Ishikawa (cell line): ENCODE data around the gene KDM7A.

Experiments
- CEBPB ChIP-seq: IDR thresholded peaks from 2 replicates; pipeline ENCODE4 v1.6.1; 2012
- CREB1 ChIP-seq: IDR thresholded peaks from 2 replicates; pipeline ENCODE4 v1.6.1; 2012; ENCODE audit warnings: low read depth
- EGR1 ChIP-seq: IDR thresholded peaks from 2 replicates; pipeline ENCODE4 v1.6.1; 2012
- EP300 ChIP-seq: IDR thresholded peaks from 2 replicates; pipeline ENCODE4 v1.6.1; 2012; ENCODE audit warnings: borderline replicate concordance
- FOXM1 ChIP-seq: IDR thresholded peaks from 2 replicates; pipeline ENCODE4 v1.6.1; 2012; ENCODE audit warnings: low read depth, borderline replicate concordance
- MAX ChIP-seq: IDR thresholded peaks from 2 replicates; pipeline ENCODE4 v1.6.1; 2012
- NFIC ChIP-seq: IDR thresholded peaks from 2 replicates; pipeline ENCODE4 v1.6.1; 2012
- RAD21 ChIP-seq: IDR thresholded peaks from 2 replicates; pipeline ENCODE4 v1.6.1; 2012; ENCODE audit warnings: low read depth
- TAF1 ChIP-seq: IDR thresholded peaks from 2 replicates; pipeline ENCODE4 v1.6.1; 2012; ENCODE audit warnings: low read depth, mild to moderate bottlenecking
- TCF12 ChIP-seq: IDR thresholded peaks from 2 replicates; pipeline ENCODE4 v1.6.1; 2012; ENCODE audit warnings: low read depth
- TEAD4 ChIP-seq: IDR thresholded peaks from 2 replicates; pipeline ENCODE4 v1.6.1; 2012
- USF1 ChIP-seq: IDR thresholded peaks from 2 replicates; pipeline ENCODE4 v1.6.1; 2012
- YY1 ChIP-seq: IDR thresholded peaks from 2 replicates; pipeline ENCODE4 v1.6.1; 2012; ENCODE audit warnings: low read depth
- ZBTB7A ChIP-seq: IDR thresholded peaks from 2 replicates; pipeline ENCODE4 v1.6.1; 2012; ENCODE audit warnings: low read depth
- TF ChIP-seq, protein P1 (sequence below): IDR thresholded peaks from 2 replicates; pipeline ENCODE4 v1.6.1; 2012; ENCODE audit warnings: low read depth, mild to moderate bottlenecking

KDM7A gene

DNA sequence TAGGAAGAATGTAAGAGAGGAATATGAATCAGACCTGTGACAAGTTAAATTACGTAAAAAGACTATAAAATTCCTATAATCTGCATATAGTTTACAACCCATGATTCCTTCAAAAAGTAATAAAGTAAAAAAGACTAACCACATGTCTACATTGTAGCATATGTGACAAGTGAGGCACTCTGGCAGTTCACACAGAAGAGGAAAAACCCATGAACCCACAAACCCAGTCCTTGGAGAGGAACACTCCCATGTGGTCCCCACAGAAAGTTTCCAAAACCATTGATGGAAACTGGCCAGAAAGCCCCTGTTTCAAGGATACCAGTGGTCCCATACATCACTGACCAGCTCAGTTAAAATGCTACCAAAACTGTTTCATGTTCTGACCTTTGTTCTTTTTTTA, 15.7 kb downstream of the KDM7A start:
- TF ChIP-seq ZBTB7A, result no peak
- TF ChIP-seq RAD21, result no peak
- no peak for TF ChIP-seq USF1
- TF ChIP-seq MAX, result no peak
- TF ChIP-seq CREB1, result no peak

DNA sequence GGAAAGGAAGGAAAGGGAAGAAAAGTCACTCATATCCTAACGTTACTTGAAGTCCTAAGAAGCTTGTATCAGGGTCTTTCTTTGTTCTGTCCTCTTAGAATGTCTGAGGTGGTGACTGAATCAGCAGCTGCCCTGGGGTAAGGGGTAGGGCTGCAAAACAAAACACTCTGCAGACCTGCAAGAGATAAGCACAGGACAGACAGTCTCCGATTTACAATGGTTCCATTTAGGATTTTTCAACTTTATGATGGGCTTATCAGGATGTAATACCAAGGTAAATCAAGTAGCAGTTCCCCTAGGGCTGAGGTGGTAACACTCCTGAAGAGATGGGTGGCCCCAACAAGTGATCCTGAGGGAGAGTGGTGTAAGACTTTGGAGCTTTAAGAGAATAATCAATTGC, 16.5 kb downstream of the KDM7A start:
- TF ChIP-seq YY1, result no peak
- TF ChIP-seq EP300, result no peak
- no peak for TF ChIP-seq EGR1
- no peak for TF ChIP-seq RAD21
- TF ChIP-seq FOXM1, result no peak
- no peak for TF ChIP-seq NFIC
- TF ChIP-seq USF1, result no peak
- TF ChIP-seq CEBPB, result no peak
- no peak for TF ChIP-seq MAX
- TF ChIP-seq, protein P1, sequence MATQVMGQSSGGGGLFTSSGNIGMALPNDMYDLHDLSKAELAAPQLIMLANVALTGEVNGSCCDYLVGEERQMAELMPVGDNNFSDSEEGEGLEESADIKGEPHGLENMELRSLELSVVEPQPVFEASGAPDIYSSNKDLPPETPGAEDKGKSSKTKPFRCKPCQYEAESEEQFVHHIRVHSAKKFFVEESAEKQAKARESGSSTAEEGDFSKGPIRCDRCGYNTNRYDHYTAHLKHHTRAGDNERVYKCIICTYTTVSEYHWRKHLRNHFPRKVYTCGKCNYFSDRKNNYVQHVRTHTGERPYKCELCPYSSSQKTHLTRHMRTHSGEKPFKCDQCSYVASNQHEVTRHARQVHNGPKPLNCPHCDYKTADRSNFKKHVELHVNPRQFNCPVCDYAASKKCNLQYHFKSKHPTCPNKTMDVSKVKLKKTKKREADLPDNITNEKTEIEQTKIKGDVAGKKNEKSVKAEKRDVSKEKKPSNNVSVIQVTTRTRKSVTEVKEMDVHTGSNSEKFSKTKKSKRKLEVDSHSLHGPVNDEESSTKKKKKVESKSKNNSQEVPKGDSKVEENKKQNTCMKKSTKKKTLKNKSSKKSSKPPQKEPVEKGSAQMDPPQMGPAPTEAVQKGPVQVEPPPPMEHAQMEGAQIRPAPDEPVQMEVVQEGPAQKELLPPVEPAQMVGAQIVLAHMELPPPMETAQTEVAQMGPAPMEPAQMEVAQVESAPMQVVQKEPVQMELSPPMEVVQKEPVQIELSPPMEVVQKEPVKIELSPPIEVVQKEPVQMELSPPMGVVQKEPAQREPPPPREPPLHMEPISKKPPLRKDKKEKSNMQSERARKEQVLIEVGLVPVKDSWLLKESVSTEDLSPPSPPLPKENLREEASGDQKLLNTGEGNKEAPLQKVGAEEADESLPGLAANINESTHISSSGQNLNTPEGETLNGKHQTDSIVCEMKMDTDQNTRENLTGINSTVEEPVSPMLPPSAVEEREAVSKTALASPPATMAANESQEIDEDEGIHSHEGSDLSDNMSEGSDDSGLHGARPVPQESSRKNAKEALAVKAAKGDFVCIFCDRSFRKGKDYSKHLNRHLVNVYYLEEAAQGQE, result no peak
- no peak for TF ChIP-seq TCF12
- no peak for TF ChIP-seq CREB1
- no peak for TF ChIP-seq ZBTB7A
- TF ChIP-seq TAF1, result no peak
- no peak for TF ChIP-seq TEAD4

DNA sequence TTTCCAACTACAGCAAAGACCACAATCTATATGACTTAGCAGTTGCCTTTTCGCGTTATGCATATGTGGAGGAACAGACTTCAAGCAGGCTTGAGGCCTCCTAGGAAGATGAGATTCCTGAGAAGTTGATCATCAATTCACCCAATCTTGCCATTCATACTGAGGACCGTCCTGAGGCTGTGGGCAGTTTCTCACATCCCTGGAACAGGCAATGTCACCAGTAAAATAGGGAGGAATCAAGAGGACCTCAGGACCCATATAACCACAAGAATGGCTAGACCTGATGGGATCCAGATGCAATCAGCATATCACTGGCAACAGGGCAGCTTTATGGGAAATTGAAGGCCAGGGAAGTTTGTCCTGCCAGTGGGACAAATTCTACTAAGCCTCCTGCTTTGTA, 17.3 kb downstream of the KDM7A start:
- TF ChIP-seq ZBTB7A (no peak), USF1 (no peak), EGR1 (no peak), NFIC (no peak), EP300 (no peak), FOXM1 (no peak), MAX (no peak), TCF12 (no peak), TEAD4 (no peak)

DNA sequence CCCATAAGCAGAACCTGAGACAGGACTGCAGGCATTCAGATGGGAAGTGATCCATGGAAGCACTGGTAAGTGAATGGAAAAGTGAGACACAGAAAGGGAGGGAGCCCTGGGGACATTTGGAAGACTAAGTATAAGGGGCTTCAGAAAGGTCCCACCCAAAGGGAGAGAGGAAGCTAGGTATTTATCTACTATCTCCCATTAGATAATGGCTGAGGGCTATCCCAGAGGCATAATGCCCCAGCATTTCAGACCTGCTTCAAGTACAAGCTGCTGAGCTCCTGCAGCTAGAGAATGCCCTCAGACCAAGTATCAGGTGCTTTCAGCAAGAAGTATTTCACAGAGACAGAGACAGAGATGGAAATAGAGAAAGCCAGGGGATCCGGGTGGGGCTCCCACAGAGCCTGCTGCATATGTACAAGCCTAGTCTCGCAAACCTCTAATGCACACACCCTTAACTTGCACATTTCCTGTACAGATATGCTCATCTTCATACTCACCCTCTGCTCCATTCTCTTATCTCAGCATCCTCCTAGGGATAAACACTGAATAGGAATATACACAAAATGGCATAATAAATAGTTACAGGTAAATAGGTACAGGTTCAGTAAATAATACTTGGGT, 20.2 kb downstream of the KDM7A start:
- TF ChIP-seq RAD21, result no peak
- no peak for TF ChIP-seq TEAD4
- no peak for TF ChIP-seq TCF12
- no peak for TF ChIP-seq TAF1
- no peak for TF ChIP-seq YY1
- no peak for TF ChIP-seq USF1

GRCh38 chr7:140155428-140155827, 21.4 kb downstream of the KDM7A start:
- no peak for TF ChIP-seq TCF12
- no peak for TF ChIP-seq CREB1

DNA sequence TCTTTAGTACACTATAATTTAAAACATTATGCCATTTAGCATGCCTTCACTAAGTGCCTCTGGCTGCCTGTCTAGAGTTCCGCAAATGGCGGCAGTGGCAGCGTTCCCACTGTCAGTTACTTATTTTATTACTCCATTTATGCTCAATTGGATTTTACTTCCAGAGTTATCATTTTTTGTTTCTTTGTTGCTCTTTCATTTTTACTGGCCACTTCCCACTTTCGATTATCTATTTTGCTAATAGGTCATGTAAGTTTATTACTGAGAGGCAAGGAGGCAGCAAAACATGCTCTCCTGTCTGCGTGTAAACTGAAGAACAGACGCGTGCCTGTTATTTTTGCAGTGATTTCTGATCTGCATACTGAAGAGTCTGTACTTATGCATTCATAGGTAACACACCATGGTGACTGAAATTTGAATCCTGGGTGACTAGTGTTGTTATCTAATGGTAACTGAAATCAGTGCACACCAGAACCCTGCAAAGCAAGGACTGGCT, 23.1 kb downstream of the KDM7A start:
- no peak for TF ChIP-seq USF1
- no peak for TF ChIP-seq CEBPB
- TF ChIP-seq, protein P1, result no peak
- TF ChIP-seq EGR1, result no peak
- no peak for TF ChIP-seq ZBTB7A
- TF ChIP-seq TAF1, result no peak
- no peak for TF ChIP-seq FOXM1
- no peak for TF ChIP-seq TEAD4
- TF ChIP-seq YY1, result no peak
- TF ChIP-seq RAD21, result no peak
- TF ChIP-seq MAX, result no peak
